SHP77 (cell line): ENCODE results near the gene DNALI1.
A peak's percentile ranks its signal among the peaks of the same experiment; 100 is the strongest.
"Not testable (repeated sequence)": the region's sequence is repeated elsewhere in the genome, so short reads cannot be mapped to it uniquely, and the experiment has no call there.

ENCODE experiments used
- DNase-seq, 2 experiments: peaks; one replicate each; lab custom pipeline; 2025; lab: John Stamatoyannopoulos, UW

The DNALI1 gene

GRCh38 chr1:37553927-37554808 is 2.6 kb upstream of the DNALI1 start, which contains the start of gene SNIP1:
SNIP1 (minus strand) TSS chr1:37554293; CDS start chr1:37554229, 64 bp downstream.
- peak; percentile 91 for DNase-seq

GRCh38 chr1:37557402-37557801 is 662 bp downstream of the DNALI1 start:
- DNase-seq, result no peak

GRCh38 chr1:37558411-37558810 is 1.7 kb downstream of the DNALI1 start:
- no peak for DNase-seq

- no peak for DNase-seq
These were observed 2.3 kb downstream of the DNALI1 start for GRCh38 chr1:37559080-37559479.

- not testable (repeated sequence) for DNase-seq
These were observed 3.2 kb downstream of the DNALI1 start for GRCh38 chr1:37559957-37560379.

- no peak for DNase-seq
These were observed 3.8 kb downstream of the DNALI1 start for GRCh38 chr1:37560401-37561132.

- DNase-seq, result peak; percentile 27 to 28
These were observed 4.7 kb downstream of the DNALI1 start for GRCh38 chr1:37561133-37562132.

GRCh38 chr1:37562984-37563383 is 6.2 kb downstream of the DNALI1 start:
- no peak for DNase-seq

GRCh38 chr1:37564892-37565291 is 8.2 kb downstream of the DNALI1 start:
- no peak for DNase-seq

- DNase-seq, result no peak
These were observed 10.3 kb downstream of the DNALI1 start for GRCh38 chr1:37567023-37567422.

- no peak for DNase-seq
These were observed 14.0 kb downstream of the DNALI1 start for GRCh38 chr1:37570528-37571334.

GRCh38 chr1:37574834-37575480 is 18.2 kb downstream of the DNALI1 start:
- no peak for DNase-seq

- no peak for DNase-seq
These were observed 19.0 kb downstream of the DNALI1 start for GRCh38 chr1:37575692-37576091.

GRCh38 chr1:37584544-37584943 is 27.8 kb downstream of the DNALI1 start:
- not testable (repeated sequence) for DNase-seq

- no peak for DNase-seq
These were observed 32.2 kb downstream of the DNALI1 start for GRCh38 chr1:37588939-37589338.

GRCh38 chr1:37593726-37594125 is 37.0 kb downstream of the DNALI1 start:
- DNase-seq, result no peak

GRCh38 chr1:37595440-37596181 is 38.9 kb downstream of the DNALI1 start, which contains the start of gene GNL2:
GNL2 (minus strand) TSS chr1:37595937; CDS start chr1:37595822, 115 bp downstream.
- peak; percentile 94 to 95 for DNase-seq

GRCh38 chr1:37596182-37596667 is 39.5 kb downstream of the DNALI1 start:
- DNase-seq, result no peak

- no peak for DNase-seq
These were observed 43.2 kb downstream of the DNALI1 start for GRCh38 chr1:37599940-37600339.
